HepG2 (cell line): ENCODE measurements around the gene FRMPD2. TPM values are rescaled to one million over a fixed set of nuclear protein-coding genes. Genes with fewer than 3 reads are reported as not detected.

Experiments
- ATAC-seq: fragments of 200-7000 bp; cut with Tn5 transposase; 3 replicates; pipeline ENCODE4 v1.9.1; 2020; ENCODE audit warnings: mild to moderate bottlenecking, moderate library complexity
- BruUV-seq: library from RNA; stranded (reverse); fragments of 400-500 nt; replicated peaks from 2 replicates; lab custom pipeline; 2021; lab: Mats Ljungman, UMichigan
- CTCF ChIA-PET: fragments of 300-600 bp; formaldehyde crosslinking; extraction: SDS; loops from one replicate; lab custom pipeline; 2021; ENCODE audit warnings: low total read pairs, inconsistent platforms, low intra/inter-chr PET ratio; lab: Yijun Ruan, JAX
- POLR2A ChIA-PET: fragments of 350-600 bp; sonication (Branson Sonifier 250); formaldehyde crosslinking; loops from one replicate; lab custom pipeline; 2020; ENCODE audit warnings: antibody characterized with exemption, inconsistent platforms; lab: Yijun Ruan, JAX
- DNase-seq: peaks from one replicate; pipeline ENCODE4 v3.0.0-alpha.2; 2015; ENCODE audit warnings: low spot score
- FAIRE-seq: peaks from 3 replicates; lab custom pipeline; 2011; peaks lifted over from hg19 to GRCh38; lab: Jason Lieb, UNC
- H2AFZ ChIP-seq: one replicate; pipeline ENCODE4 v1.6.1; 2011; ENCODE audit warnings: low read length, inconsistent platforms
- H3K27ac ChIP-seq: fragments of 300-600 bp; 3 replicates; pipeline ENCODE4 v1.8.0; 2011; ENCODE audit warnings: mixed run types, mild to moderate bottlenecking, mixed read lengths, low read length, inconsistent platforms; ENCODE audit not compliant: insufficient read depth; ENCODE audit errors: extremely low read length
- H3K27me3 ChIP-seq, 2 experiments: fragments of 200-600 bp in 1 of 2; 2 replicates in 1 of 2; 3 replicates in 1 of 2; pipeline versions ENCODE4 v1.6.0 to v1.8.0; 2011; ENCODE audit warnings: low read length in 2 of 2, mild to moderate bottlenecking in 2 of 2, moderate library complexity in 2 of 2, inconsistent platforms in 1 of 2; ENCODE audit not compliant: insufficient read depth in 2 of 2, control insufficient read depth in 1 of 2
- H3K36me3 ChIP-seq, 2 experiments: fragments of 200-600 bp in 1 of 2; replicated peaks in 1 of 2; 2 replicates in 1 of 2; 3 replicates in 1 of 2; pipeline versions ENCODE4 v1.5.1 to v1.8.0; 2011; ENCODE audit warnings: low read length in 2 of 2, inconsistent platforms in 1 of 2; ENCODE audit not compliant: insufficient read depth in 2 of 2, control insufficient read depth in 1 of 2
- H3K4me1 ChIP-seq: 2 replicates; pipeline ENCODE4 v1.5.1; 2012; ENCODE audit warnings: low read length, inconsistent platforms; ENCODE audit not compliant: insufficient read depth
- H3K4me2 ChIP-seq: 2 replicates; pipeline ENCODE4 v1.6.0; 2011; ENCODE audit warnings: low read depth, low read length, inconsistent platforms
- H3K4me3 ChIP-seq, 3 experiments: fragments of 200-600 bp in 1 of 3; sonication (generic), shearing (Covaris generic) in 1 of 3; replicated peaks in 1 of 3; 2 replicates each; pipeline ENCODE4 v1.5.1; 2011 to 2016; ENCODE audit warnings: low read length in 3 of 3, inconsistent platforms in 2 of 3, low read depth in 2 of 3, mild to moderate bottlenecking in 2 of 3, control low read depth in 1 of 3, mixed read lengths in 1 of 3; ENCODE audit not compliant: insufficient read depth in 1 of 3
- H3K79me2 ChIP-seq: one replicate; pipeline ENCODE4 v1.6.1; 2011; ENCODE audit warnings: low read length, inconsistent platforms; ENCODE audit not compliant: insufficient read depth
- H3K9ac ChIP-seq: 2 replicates; pipeline ENCODE4 v1.6.0; 2011; ENCODE audit warnings: mild to moderate bottlenecking, low read depth, low read length, inconsistent platforms; ENCODE audit not compliant: insufficient read depth
- H3K9me3 ChIP-seq: 2 replicates; pipeline ENCODE4 v1.5.1; 2012; ENCODE audit warnings: mild to moderate bottlenecking, low read length
- H4K20me1 ChIP-seq: 2 replicates; pipeline ENCODE4 v1.6.0; 2011; ENCODE audit warnings: inconsistent platforms, mild to moderate bottlenecking, low read length, moderate library complexity; ENCODE audit not compliant: insufficient read depth
- CTCF ChIP-seq: sonication (generic); formaldehyde crosslinking; IDR thresholded peaks from 2 replicates; pipeline ENCODE4 v1.5.0; 2020; ENCODE audit warnings: mild to moderate bottlenecking, missing genetic modification reagents, moderate library complexity
- HMGXB4 ChIP-seq, 2 experiments: sonication (generic) in 1 of 2; formaldehyde crosslinking in 1 of 2; IDR thresholded peaks; 2 replicates each; pipeline versions ENCODE4 v1.4.0 to v1.6.1; 2018 to 2020; ENCODE audit warnings: missing genetic modification reagents in 2 of 2, borderline replicate concordance in 1 of 2, low read depth in 1 of 2, mild to moderate bottlenecking in 1 of 2, missing biosample characterization in 1 of 2
- SIN3B ChIP-seq: fragments of 150-350 bp; IDR thresholded peaks from 2 replicates; pipeline ENCODE4 v1.6.1; 2014; ENCODE audit warnings: low read length
- SIX1 ChIP-seq: sonication (generic); formaldehyde crosslinking; IDR thresholded peaks from 2 replicates; pipeline ENCODE4 v1.4.0; 2020; ENCODE audit warnings: missing genetic modification reagents, borderline replicate concordance
- SMC3 ChIP-seq: IDR thresholded peaks from 2 replicates; pipeline ENCODE4 v1.6.1; 2011; ENCODE audit warnings: low read length, improper control_type of control experiment
- STAG1 ChIP-seq: sonication (generic); formaldehyde crosslinking; IDR thresholded peaks from 2 replicates; pipeline ENCODE4 v1.4.0; 2020; ENCODE audit warnings: missing genetic modification reagents
- XRCC5 ChIP-seq: fragments of 200-400 bp; formaldehyde crosslinking; optimal IDR thresholded peaks from 2 replicates; pipeline ENCODE3; 2017; ENCODE audit warnings: mild to moderate bottlenecking, low read length
- ZMYM3 ChIP-seq: sonication (generic); formaldehyde crosslinking; IDR thresholded peaks from 2 replicates; pipeline ENCODE4 v1.5.1; 2020; ENCODE audit warnings: mild to moderate bottlenecking, missing genetic modification reagents
- ZNF253 ChIP-seq: sonication (generic); formaldehyde crosslinking; IDR thresholded peaks from 2 replicates; pipeline ENCODE4 v1.8.0; 2022; ENCODE audit warnings: mild to moderate bottlenecking, missing genetic modification reagents, borderline replicate concordance
- WGBS: methylation state at CpG from one replicate; pipeline ENCODE4 v1.1.6; 2017; ENCODE audit warnings: low lambda C conversion rate; 5-methylcytosine and 5-hydroxymethylcytosine counted together
- in situ Hi-C: cut with HindIII; loops from 2 replicates; pipeline ENCODE4 v1.10.0; 2017; ENCODE audit warnings: low pct_unique_long_range_greater_than_20kb; ENCODE audit not compliant: extremely low pct_ligation_motif_present
- intact Hi-C: fragments of 100-400 bp; cut with micrococcal nuclease; formaldehyde crosslinking; loops from one replicate; pipeline ENCODE4 v1.10.0; 2022; ENCODE audit not compliant: unreplicated experiment
- polyA plus RNA-seq, 8 experiments: library from polyadenylated mRNA; depleted of rRNA in 3 of 8; stranded (reverse) in 7 of 8; unstranded in 1 of 8; fragments of >200 nt; fragmentation: Illumina TruSeq in 4 of 8; extraction: Trizol in 4 of 8; gene quantifications; 2 replicates each; pipeline versions ENCODE4 v1.2.1 to v1.2.3, GENCODE V29; 2011 to 2016; ENCODE audit warnings: low read depth in 4 of 8, missing spikeins in 1 of 8, mixed read lengths in 1 of 8; ENCODE audit not compliant: insufficient read depth in 1 of 8
- total RNA-seq, 5 experiments: library from RNA; depleted of rRNA; stranded (reverse); fragments of >200 nt; fragmentation: Illumina TruSeq; extraction: Trizol; gene quantifications; 2 replicates each; pipeline ENCODE4 v1.2.3, GENCODE V29; 2016; ENCODE audit warnings: low read depth in 1 of 5

FRMPD2 gene
- total and polyA plus RNA-seq, 2 of the 13 experiments (the other 11 are each of a cell fraction or from before 2014, with no cell fraction given) = 0.45 to 1.3 TPM

- CTCF ChIA-PET = interaction anchor here (1.9 to 2.1 kb wide), 3 partner anchors 74 to 294 kb away, joined by 7 to 11 read pairs (median 9); no protein-coding TSS in a partner anchor
- in situ Hi-C loops = no loop called here
- FAIRE-seq (peak; percentile 37), DNase-seq (peak; percentile 28), ATAC-seq (peak; percentile 85)
- 1% methylated on average over 5 of the region's 5 CpGs for WGBS
- BruUV-seq = no TSS peak
- H3K27ac ChIP-seq = no peak overlapping the region
- H3K36me3 ChIP-seq = no peaks in the 10 kb centered on the region
- no peak overlapping the region for H3K4me3 ChIP-seq
- no peaks in the 10 kb centered on the region for H4K20me1 ChIP-seq
- POLR2A ChIA-PET = no interaction called here
- TF ChIP-seq SMC3 = peak; percentile 74
- TF ChIP-seq STAG1 (CRISPR knock-in tag) = peak; percentile 50
- TF ChIP-seq CTCF = peak; percentile 77
- TF ChIP-seq SIN3B = no peak
- no peak for TF ChIP-seq HMGXB4 (CRISPR knock-in tag; IDR thresholded peaks at IDR 0.05; ENCODE audit: borderline replicate concordance in 1 of 2, low read depth in 1 of 2)
- peak; percentile 21 for TF ChIP-seq XRCC5
- no peak for TF ChIP-seq ZNF253 (CRISPR knock-in tag)
- TF ChIP-seq ZMYM3 (CRISPR knock-in tag) = no peak
- no peak for TF ChIP-seq SIX1 (CRISPR knock-in tag)
- no peaks in the 10 kb centered on the region for H3K79me2 ChIP-seq
- intact Hi-C loops = loop anchor here (2.0 kb wide), 2 partner anchors 73 to 291 kb away; no protein-coding TSS in a partner anchor
- no peak overlapping the region for H3K4me2 ChIP-seq
- no peak overlapping the region for H2AFZ ChIP-seq
- H3K9ac ChIP-seq = no peak overlapping the region
- no peaks in the 10 kb centered on the region for H3K9me3 ChIP-seq
- no peaks in the 10 kb centered on the region for H3K27me3 ChIP-seq
- H3K4me1 ChIP-seq = no peaks in the 10 kb centered on the region
Observed at GRCh38 chr10:48215486-48216203, 58.9 kb downstream of the FRMPD2 start.
